Endothelial cell of umbilical vein (primary cell): ENCODE measurements around the gene CRY1.

Source experiments
- EZH2 ChIP-seq: IDR thresholded peaks from 2 replicates; pipeline ENCODE4 v1.6.1; 2012; ENCODE audit warnings: borderline replicate concordance, low read depth, mild to moderate bottlenecking, moderate library complexity, low read length, inconsistent platforms; ENCODE audit not compliant: severe bottlenecking
- GATA2 ChIP-seq: IDR thresholded peaks from 2 replicates; pipeline ENCODE4 v1.7.0; 2011; ENCODE audit warnings: low read depth, mild to moderate bottlenecking, moderate library complexity, mixed read lengths, low read length; ENCODE audit not compliant: insufficient read length, insufficient read depth
- JUN ChIP-seq: IDR thresholded peaks from 2 replicates; pipeline ENCODE4 v1.6.1; 2011; ENCODE audit warnings: borderline replicate concordance, low read depth; ENCODE audit not compliant: insufficient read length, insufficient read depth
- MYC ChIP-seq: IDR thresholded peaks from one replicate; pipeline ENCODE4 v1.6.1; 2011; ENCODE audit warnings: mild to moderate bottlenecking, low read depth, low read length
- POLR2A ChIP-seq: IDR thresholded peaks from 2 replicates; pipeline ENCODE4 v1.6.1; 2012; ENCODE audit warnings: low read depth, mild to moderate bottlenecking, control low read depth, low read length
- POLR2AphosphoS5 ChIP-seq: IDR thresholded peaks from 2 replicates; pipeline ENCODE4 v1.6.1; 2012; ENCODE audit warnings: low read depth, mild to moderate bottlenecking, control low read depth, low read length, moderate library complexity; ENCODE audit not compliant: insufficient read depth
- TF ChIP-seq, protein P1 (sequence below), 2 donors: IDR thresholded peaks; 1 replicate in 1 of 2; 2 replicates in 1 of 2; pipeline ENCODE4 v1.5.1; 2011; ENCODE audit warnings: low read length in 2 of 2, mild to moderate bottlenecking in 2 of 2, moderate library complexity in 2 of 2, control low read depth in 1 of 2, inconsistent platforms in 1 of 2, low read depth in 1 of 2; ENCODE audit not compliant: insufficient read depth in 1 of 2; ENCODE audit errors: extremely low read depth in 1 of 2

DNA sequence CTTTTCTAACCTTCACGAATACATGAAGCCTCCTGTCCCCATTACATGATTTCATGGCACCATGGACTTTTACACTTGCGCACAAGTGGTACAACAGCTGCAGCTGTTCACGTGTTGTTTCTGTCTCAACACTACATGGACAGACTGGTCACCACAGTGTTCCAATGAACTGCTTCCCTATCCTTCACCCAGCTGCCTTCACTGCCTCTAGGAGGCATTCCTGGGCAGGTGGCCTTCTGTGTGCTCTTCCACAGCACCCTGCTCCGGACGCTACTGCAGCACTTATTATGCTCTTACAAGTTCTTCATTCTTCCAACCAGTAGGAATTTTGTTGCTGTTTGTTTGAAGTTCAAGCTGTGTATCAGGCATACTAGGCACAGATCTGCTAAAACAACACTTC, 107.9 kb downstream of the CRY1 start:
- TF ChIP-seq, protein P1, sequence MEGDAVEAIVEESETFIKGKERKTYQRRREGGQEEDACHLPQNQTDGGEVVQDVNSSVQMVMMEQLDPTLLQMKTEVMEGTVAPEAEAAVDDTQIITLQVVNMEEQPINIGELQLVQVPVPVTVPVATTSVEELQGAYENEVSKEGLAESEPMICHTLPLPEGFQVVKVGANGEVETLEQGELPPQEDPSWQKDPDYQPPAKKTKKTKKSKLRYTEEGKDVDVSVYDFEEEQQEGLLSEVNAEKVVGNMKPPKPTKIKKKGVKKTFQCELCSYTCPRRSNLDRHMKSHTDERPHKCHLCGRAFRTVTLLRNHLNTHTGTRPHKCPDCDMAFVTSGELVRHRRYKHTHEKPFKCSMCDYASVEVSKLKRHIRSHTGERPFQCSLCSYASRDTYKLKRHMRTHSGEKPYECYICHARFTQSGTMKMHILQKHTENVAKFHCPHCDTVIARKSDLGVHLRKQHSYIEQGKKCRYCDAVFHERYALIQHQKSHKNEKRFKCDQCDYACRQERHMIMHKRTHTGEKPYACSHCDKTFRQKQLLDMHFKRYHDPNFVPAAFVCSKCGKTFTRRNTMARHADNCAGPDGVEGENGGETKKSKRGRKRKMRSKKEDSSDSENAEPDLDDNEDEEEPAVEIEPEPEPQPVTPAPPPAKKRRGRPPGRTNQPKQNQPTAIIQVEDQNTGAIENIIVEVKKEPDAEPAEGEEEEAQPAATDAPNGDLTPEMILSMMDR (IDR thresholded peaks at IDR 0.05; ENCODE audit: extremely low read depth in 1 of 2, insufficient read depth in 1 of 2, low read depth in 1 of 2, low read length in 2 of 2), result no peak
- TF ChIP-seq POLR2AphosphoS5 (no peak), POLR2A (no peak), MYC (no peak), EZH2 (no peak), GATA2 (no peak), JUN (no peak)
